ENCODE measurements around the gene KREMEN1.
"Not testable (repeated sequence)": the region's sequence is repeated elsewhere in the genome, so short reads cannot be mapped to it uniquely, and the experiment has no call there.

KREMEN1 gene

DNA sequence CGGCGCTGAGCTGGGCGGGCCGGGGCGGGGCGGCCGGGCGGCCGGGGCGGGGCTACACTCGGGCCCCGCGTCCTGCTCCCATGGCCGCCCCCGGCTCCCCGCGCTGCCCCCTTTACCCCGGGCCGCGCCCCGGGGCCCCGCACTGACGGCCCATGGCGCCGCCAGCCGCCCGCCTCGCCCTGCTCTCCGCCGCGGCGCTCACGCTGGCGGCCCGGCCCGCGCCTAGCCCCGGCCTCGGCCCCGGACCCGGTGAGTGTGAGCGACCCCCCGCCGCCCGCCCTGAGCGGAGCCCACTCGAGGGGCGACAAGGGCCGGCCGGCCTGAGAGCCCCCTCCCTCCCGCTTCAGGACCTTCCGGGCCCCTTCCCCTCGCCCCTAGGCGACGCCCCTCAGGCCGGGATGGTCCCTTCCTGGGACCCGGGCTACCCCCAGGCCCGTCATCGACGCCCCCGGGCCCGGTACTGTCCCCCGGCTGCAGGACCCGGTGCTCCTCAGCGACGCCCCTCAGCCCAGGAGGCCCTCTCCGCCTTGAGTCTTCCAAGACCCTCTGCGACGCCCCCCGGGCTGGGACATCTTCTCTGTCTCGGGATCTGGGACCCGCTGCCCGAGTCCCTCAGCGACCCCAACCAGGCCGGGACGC is at the start of gene KREMEN1:
Gene KREMEN1 (plus strand): TSS at position 57 of the 639 bp plus-strand sequence. CDS start 96 bp downstream, at position 153.
- no peak for DNase-seq

GRCh38 chr22:29023172-29023796 is 49.6 kb upstream of the KREMEN1 start:
- DNase-seq = no peak

DNA sequence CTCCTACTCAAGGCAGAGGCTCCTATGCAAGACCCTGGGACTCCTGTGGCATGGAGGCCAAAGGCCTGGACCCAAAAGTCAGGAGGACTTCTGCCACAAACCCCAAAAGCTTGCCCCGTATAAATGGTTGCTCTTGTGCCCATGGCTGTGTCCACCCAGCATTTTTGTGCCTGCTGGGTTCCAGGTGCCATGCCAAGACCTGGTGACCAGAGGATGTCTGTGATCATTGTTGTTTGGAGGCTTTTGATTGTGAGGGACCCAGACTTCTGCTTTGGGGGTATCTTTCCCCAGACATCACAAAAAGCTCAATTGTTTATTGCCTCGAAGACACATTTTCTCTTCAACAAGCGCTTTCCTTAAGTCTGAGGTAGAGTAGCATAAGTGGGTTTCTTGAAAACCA is 46.3 kb upstream of the KREMEN1 start:
- DNase-seq = no peak

DNA sequence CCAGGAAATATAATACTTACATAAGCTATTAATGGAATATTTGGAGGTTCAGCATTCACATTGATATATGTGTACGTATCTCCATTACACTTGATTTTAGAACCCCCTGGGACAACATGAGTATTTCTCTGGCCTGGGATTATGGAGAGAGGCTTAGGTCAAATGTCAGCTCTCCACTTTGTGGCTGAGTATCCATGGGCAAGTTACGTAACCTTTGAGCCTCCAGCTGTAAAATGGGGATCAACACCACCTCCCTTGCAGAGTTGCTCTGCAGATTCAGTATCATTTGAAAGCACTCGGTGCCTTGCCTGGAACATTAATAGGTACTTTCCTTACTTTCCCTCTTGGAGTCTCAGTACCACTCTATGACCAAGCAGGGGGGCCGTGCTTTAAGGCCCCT is 44.4 kb upstream of the KREMEN1 start:
- DNase-seq = no peak

GRCh38 chr22:29029202-29030000 is 43.4 kb upstream of the KREMEN1 start:
- no peak for DNase-seq

DNA sequence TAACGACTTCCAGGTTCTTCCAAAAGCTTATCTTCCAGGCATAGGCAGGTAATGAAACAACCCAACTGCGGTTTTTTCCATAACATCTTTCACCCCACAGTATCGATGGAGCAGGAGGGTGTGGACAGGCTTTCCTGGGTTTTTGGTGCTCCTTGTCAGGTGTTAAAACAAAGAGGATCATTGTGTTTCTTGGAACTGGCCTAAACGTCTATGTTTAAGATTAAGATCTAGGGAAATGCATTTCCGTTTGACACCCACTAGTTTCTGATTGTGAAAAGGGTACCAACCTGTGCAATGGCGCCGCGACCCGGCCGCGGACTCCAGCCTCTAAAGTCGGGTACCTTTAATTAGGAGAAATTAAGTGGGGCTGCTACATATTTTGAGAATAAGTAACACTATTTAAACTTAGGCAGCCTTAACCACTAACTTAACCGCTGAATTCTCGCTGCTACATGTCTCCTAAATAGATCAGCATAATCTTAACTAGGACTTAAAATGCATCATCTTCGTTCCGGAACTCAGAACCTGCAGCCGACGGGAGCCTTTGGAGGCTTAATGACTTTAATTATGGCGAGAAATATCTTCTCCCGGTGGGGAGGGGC is 42.7 kb upstream of the KREMEN1 start:
- no peak for DNase-seq

DNA sequence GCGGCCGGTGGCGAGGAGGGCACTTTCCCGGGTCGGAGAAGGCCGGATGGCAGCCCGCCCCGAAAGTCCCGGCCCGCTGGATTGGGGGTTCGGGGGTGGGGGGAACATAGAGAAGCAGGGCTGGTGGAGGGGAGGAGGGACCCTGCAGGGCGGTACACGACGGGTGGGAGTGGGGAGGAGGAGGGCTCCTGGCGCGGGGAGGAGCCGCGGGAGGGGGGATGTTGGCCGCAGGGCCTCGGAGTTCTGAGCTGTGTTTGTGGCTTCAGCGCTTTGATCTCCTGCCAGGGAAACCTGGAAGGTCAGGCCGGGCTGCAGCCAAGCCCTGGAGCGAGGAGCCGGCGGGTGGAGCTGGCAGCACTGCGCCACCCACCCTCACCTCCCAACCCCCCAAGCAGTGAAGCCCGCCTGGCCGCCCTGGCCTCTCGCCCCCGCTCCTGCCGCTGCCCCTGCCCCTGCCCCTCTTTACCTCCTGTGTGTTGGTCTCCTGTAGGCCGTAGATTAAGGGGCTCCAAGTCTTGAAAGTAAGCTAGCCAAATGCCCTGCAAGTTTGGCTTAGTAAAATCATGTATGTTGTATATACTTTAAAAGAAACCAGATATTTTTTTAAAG is 42.1 kb upstream of the KREMEN1 start:
- DNase-seq = no peak

DNA sequence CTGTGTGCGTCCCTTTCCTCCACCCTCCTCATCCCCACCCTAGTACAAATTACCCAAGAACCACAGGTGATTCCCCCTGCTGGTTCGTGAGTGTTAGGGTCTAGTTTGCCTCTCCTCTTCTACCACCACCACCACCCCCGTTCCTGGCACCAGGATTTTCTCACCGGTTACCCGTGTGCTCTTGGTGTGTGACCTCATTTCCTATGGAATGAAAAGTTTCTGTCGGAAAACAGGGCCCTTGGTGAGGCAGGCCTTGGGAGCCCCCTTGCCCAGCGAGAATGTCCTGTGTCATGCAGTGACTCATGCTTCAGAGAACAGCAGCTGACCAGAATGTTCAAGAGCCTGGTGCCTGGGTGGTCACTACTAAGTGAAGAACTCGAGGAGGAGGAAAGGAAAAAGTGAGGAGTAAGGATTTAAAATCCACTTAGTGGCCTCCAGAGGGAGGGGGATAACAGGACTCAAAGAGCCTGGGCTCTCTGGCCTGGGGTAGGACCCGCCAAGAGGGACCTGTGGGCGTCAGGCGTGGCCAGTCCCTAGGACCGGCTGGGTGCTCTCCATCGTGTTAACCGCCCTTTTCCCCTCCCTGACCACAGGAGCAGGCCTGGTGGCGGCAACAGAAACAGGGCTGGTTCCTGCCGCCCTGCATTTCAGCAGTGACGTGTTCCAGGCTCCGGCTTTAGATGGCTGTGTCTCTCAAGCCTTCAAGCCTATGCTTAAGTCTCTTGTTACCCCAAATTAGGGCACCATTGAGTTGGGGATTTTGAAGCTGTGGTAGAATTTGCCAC is 41.4 kb upstream of the KREMEN1 start:
- DNase-seq = no peak

DNA sequence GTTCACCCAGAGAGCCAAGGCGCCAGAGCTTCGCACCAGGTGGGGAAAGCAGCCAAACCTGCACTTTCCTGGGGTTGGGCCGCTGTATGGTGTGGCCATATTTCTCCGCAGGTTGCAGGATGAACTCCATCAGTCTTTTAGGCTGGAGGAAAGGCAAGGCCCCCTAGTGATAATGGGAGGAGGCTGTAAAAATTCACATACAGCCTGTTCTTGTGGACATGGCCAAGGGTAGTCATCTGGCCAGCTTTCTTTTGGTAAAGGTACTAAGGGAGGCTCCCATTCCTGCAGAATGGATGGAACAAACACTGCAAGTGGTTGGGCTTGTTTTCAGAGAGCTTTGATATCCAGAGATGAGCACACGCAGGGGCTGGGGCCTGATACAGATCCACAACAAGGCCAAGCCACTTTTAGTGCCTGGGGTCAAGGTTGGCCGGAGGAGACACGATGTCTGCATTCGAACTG is 40.8 kb upstream of the KREMEN1 start:
- no peak for DNase-seq

DNA sequence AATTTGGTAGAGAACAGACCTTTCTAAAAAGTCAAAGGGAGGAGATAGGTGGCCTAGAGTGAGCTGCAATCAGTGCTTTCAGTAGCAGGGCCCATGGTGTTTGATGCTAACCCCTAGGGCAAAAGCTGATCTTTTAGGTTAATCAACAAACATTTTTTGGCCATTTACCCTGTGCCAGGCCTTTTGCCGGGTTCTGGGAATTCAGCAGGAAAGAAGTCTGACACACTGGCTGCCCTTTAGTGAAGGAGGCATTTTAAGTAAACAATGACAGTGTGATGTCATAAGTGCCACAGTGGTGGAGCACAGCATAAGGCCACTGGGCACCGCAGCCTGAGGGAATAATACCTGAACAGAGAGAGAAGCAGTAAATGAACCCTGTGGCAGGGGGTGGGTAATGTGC is 40.3 kb upstream of the KREMEN1 start:
- no peak for DNase-seq

GRCh38 chr22:29037340-29037932 is 35.4 kb upstream of the KREMEN1 start:
- DNase-seq = no peak

GRCh38 chr22:29039148-29039547 is 33.7 kb upstream of the KREMEN1 start:
- DNase-seq = no peak

GRCh38 chr22:29039684-29040083 is 33.2 kb upstream of the KREMEN1 start:
- not testable (repeated sequence) for DNase-seq

DNA sequence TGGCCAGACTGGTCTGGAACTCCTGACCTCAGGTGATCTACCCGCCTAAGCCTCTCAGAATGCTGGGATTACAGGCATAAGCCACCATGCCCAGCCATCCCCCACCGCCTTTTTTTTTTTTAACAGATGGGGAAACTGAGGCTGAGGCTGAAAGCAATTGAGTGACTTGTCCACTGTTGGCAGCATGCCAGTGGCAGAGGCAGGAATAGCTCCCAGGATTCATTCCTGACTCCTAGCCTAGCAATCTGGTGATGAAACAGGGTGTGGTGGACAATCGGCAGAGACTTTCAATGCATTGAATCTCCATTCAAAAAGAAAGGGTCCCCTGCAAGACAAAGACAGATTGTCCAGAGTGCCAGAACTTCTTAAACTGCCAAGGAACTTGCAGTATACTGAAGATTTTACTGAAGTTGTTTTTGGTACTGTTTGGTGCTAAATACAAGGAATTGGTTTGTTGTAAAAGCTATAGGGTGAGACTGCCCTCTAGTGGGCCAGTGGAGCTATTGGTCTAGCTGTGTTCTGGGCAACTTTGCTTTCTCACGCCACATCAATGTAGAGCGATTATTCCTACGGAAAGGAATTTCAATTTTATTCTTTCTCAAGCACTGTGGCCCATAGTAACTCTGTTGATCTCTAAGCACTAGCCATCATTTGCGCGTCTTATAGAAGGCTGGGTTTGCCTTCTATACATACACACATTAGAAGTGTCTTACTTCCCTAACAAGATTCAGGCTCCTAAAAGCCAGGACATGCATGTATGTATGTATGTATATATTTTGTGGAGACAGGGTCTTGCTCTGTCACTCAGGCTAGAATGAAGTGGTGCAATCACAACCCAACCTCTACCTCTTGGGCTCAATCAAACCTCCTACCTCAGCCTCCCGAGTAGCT is 32.2 kb upstream of the KREMEN1 start:
- DNase-seq = peak; percentile 72

DNA sequence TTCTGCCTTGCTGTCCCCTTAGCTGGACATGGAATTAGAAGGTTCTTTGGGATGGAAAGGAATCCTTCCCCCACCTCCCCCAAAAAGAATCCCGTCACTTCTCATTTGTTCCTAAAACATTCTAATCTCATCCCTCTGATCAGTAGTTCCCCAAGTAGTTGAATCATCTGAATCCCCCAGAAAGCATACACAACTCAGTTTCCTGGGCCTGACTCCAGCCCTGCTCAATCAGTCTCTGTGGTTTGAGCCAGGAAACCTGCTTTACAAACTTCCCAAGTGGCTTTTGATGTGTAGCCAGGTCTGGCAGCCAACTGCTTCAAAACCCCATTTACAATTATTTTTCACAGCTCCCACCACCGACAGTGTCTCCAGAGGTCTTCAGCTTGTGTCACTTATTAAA is 31.4 kb upstream of the KREMEN1 start:
- DNase-seq = no peak

DNA sequence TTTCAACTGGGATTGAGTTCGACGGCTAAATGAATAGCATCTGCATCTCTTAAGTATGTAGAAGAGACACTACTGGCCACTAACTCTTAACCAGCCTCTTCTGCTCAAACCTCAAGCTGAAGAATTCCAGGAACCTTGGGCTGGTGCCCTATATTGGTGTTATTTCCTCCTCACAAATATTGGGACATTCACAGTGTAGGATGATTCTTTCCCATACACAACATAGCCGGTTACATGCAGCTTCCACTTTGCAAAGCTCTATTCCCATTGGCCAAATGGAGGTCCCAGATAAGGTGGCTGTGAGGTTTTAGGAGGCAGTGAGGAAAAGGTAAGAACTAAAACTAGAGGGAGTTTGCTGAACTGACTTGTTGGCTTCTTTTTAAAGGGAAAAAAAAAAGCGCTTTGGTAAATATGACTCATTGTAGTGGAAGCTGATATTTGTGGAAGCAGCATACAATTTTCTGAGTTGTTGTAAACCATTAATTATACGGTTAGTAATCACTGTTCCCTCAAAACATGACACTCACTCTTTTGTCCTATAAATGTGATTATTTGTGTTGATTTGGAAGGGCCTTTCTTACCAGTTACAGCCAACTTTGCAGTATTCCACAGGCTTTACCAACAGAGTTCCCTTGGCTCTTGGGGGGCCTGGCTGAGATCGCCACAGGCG is 28.8 kb upstream of the KREMEN1 start:
- no peak for DNase-seq

DNA sequence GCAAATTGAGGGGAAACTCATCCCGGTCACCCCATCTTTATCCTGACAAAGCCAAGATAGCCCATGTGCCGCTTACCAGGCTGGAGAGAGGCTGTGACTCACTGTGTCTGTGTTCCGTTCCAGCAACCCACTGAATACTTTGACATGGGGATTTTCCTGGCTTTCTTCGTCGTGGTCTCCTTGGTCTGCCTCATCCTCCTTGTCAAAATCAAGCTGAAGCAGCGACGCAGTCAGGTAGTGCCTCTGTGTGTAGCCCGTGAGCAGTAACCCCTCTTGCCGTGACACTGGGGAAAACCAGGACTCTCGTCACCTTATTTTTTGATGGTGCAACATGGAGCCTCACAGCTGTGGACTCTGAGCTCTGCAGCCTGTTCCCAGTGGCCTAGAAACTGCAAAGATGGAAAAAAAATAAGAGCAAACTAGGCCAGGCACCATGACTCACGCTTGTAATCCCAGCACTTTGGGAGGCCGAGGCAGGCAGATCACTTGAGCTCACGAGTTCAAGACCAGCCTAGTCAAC is 28.1 kb upstream of the KREMEN1 start:
- no peak for DNase-seq

DNA sequence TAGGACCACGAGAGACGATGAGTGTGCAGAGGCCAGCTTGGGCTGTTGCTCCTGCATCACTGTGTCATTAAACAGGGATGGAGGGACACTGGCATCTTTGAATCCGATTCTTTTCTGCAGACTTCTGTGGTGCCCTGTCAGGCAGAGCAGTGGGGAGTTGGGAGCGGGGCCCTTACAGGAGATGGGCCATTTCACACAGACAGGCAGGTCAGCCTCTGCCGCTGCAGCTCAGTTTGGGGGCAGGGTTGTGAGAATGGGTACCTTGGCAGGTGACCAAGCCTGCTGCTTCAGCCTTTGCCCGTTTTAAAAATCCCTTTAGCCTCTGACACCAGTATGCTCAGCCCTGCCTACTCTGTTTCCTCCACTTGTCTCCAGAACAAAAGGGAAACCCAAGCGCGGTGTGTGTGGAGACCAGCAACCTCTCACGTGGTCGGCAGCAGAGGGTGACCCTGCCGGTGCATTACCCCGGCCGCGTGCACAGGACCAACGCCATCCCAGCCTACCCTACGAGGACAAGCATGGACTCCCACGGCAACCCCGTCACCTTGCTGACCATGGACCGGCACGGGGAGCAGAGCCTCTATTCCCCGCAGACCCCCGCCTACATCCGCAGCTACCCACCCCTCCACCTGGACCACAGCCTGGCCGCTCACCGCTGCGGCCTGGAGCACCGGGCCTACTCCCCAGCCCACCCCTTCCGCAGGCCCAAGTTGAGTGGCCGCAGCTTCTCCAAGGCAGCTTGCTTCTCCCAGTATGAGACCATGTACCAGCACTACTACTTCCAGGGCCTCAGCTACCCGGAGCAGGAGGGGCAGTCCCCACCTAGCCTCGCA is 23.8 kb upstream of the KREMEN1 start:
- DNase-seq = no peak

Data from CD4-positive, alpha-beta T cell treated with Interleukin-12 subunit alpha and Interleukin-12 subunit beta, for 1 hour (primary cell).